ENCODE measurements around the gene CYGB.

Gene CYGB

DNA sequence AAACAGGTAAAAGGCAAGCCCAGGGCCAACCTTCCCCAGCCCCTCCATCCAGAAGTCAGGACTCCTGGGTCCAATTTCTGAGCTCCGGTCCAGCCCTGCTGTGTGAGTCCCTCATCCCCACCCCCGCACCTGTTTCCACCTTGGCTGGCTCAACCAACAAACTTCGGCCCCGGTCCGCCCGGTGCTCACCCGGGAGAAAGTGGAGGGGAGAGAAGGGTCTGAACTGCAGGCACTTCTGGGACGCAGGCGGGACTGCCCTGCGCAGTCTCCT, 36.8 kb downstream of the CYGB start:
- no peak for DNase-seq (ENCODE audit: low read depth)

DNA sequence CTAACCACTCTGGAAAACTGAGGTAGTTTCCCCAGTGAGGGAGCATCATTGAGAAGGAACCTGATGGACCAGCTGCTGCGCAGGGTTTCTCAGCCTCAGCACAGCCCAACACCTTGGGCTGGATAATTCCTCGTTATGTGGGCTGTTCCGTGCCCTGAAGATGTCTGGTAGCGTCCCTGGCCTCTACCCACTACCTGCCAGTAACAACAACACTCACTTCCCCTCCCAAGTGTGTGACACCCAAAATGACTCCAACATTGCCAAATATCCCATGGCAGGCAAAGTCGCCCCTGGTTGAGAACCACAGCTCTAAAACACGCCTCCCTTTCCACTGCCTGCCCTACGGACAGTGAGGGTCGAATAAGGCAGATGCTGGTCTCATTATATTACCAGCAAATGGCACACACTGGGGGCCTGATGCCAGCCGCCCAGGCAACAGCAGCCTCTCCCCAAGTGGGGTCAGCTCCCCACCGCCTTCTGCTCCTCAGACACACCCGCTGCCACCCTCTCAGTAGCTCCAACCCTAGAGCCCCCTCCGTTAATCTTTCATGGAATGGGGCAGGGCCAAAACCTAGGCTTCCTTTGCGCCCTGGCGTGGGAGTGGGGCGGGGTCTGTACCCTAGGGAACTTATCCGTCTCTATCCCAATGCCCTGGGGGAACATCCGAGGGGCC, 37.3 kb downstream of the CYGB start:
- no peak for DNase-seq (ENCODE audit: low read depth)

DNA sequence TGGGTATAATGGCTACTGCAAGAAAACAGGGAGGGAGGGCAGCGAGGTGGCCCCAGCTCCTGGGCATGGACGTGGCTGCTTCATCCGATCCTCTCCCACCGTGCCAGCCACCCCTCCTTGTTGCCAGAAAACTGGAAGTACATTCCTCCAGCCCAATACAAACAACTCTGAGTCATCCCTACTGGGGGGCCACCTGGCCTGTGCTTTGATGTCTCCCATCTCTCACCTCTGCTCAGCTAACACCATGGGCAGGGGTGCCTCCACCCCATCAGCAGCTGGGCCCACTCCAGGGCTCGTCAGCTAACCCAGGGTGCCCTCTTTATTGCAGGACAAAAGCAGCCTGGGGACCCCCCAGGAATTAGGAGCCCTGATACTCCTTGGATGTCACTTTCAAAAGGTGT, 38.2 kb downstream of the CYGB start:
- no peak for DNase-seq (ENCODE audit: low read depth)

DNA sequence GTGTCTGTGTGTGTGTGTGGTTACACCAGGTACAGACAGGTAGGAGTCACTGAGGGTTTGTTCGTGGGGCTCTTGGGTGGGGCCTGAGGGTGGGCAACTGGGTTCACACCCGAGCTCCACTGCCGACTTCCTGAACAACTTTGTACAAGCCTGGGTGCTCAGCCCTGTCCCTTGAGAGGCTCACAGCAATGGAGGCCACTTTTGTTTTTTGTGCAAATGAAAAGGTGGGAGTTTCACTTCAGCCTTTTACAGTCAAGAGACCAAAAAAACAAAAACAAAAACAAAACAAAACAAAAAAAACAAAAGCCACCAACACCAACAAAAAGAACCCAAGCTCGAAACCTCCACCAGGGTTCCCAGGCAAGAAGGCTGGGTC, 38.6 kb downstream of the CYGB start:
- DNase-seq (ENCODE audit: low read depth) = no peak

DNA sequence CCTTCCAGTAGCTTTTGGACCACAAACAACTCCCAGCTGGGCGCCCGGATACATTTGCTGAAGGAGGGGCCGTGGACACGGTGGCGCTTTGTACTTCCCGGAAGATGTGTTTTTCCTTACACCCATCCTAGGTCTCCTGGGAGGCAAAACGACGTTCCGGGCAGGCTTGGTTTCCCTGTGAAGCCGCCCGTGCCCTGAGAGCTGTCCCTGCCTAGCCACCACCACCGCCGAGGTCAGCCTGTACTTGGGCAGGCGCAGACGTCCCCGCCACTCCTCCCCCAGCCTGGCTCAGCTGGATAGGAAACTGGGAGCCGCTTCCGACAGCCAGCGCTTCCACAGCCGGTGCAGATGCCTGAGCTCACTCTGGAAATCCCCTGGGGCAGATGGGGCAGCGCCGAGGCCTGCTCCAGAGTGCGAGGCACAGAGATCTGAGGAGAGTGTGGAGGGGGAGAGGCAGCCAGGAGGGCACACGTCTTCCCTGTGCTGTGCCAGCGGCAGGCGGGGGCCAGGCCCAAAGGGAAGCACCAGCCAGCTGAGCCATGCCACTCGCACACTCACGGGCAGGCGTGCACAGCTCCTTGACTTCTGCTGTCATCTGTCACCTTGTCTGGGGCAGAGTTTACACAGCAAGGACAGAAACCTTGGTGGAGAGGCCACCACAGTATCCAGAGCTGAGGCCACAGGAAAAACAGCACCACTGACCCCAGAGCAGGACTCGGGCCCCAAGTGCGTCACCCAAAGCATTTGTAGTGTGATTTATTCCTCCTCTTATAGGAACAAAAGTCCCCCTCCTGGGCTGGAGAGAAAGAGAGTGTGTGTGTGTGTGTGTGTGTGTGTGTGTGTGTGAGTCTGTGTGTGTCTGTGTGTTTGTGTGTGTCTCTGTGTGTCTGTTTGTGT, 39.3 kb downstream of the CYGB start:
- no peak for DNase-seq (ENCODE audit: low read depth)

DNA sequence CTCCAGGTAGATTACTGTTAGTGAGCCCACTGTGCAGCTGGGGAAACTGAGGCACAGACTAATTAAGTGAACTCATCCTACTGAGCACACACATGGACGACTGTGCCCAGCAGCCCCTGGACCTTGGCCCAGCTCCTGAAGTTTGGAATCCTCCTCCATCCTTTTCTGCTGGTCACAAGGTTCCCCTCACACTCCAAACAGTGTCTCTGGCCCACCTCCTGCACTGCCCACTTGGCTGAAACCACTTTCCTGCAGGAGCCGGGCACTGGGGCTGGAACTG, 39.9 kb downstream of the CYGB start:
- no peak for DNase-seq (ENCODE audit: low read depth)

DNA sequence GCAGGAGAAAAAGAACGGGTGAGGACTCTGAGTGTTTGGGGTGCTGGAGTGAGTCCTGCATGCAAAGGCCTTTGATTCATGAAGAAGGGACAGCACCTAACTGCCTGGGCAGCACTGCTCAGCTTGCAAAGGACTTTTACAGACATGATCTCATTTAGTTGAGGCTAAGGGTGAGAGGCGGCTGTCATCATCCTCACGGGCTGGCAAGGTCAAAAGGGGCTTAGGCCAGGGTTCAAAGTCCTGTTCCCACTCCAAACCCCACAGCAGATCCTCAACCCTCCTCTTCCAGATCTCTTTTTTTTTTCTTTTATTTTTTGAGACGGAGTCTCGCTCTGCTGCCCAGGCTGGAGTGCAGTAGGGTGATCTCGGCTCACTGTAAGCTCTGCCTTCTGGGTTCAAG, 41.0 kb downstream of the CYGB start:
- no peak for DNase-seq (ENCODE audit: low read depth)

DNA sequence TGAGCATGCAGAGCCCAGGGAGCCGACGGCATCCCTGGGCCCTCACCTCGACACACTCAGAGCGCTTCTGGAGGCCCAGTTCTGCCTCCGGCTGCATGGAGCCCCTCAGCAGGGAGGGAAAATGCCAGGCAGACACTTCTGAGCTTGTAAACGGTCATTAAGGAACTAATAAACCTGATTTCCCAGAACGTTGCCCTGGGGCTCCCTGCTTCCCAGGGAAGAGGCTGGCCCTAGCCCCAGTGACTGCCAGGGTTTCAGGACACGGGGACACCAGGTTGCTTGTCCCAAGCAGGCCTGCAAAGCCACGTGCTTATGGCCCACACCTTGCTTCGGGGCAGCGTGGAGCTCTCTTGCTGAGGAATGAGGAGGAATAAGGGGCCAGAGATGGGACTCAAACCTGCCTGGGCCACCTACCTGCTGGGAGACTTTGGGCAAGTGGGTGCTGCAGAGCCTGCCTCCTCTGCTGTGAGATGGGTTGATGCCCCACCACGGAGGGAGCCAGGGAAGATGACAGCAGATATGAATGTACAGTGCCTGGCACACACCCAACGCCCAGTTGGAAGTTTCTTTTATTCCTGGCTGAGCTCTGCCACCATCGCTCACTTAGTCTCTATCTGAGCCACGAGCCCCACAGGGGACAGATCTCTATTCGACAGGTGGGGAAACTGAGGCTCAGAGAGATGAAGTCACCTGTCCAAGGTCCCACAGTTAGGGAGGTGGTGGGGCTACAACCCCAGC, 41.7 kb downstream of the CYGB start:
- no peak for DNase-seq (ENCODE audit: low read depth)

DNA sequence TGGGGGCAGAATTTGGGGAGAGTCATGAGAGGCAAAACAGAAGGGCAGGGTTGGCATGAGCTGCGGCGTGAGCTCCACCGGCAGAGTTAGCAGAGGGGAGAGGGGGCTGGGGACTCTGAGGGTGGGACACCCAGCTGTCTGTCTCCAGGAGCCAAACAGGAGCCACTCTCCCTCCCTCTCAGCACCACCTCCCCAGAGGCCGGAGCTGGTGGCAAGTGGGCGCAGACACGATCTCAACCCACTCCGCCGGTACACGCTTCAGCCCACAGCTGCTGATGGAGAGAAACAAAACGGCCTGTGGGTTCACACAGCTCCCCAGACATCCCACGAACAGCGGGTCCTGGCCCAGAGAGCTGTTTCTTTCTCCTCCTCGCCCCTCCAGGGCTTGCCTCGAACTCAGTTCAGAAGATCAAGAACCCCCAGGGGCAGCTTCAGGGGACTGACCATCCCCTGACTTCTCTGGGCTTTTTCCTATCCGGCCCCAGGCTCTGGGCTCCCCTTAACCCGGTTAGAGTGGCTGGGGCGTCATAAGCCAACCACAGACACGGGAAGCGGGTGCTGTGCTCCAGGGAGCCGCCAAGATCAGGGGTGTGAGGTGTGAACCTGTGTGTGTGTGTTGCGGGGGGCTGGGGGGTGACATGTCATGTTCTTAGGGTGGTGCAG, 43.9 kb downstream of the CYGB start:
- DNase-seq (ENCODE audit: low read depth) = no peak

DNA sequence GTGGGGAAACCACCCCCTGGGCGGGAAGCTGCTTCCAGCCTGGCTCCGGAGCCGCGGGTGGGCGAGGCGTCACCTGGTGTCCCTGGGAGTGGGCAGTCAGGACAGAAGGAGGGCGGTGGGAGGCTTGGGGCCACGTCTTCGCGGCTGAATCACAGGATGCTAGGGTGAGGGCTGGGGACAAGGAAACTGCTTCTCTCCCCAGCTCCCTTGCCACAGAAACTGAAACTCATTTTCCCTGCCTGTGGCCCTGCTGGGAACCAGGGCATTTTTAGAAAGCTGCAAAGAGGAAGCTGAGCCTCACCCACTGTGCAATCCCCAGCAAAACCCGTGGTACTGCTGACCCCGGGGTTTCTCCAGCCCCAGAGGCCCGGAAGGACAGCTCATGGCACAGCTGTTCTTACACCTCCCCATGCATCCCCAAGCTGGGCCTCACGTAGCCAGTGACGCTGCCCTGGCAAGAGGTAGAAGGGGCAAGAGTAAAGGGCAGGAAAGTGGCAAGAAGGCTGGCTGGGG, 44.5 kb downstream of the CYGB start:
- no peak for DNase-seq (ENCODE audit: low read depth)

DNA sequence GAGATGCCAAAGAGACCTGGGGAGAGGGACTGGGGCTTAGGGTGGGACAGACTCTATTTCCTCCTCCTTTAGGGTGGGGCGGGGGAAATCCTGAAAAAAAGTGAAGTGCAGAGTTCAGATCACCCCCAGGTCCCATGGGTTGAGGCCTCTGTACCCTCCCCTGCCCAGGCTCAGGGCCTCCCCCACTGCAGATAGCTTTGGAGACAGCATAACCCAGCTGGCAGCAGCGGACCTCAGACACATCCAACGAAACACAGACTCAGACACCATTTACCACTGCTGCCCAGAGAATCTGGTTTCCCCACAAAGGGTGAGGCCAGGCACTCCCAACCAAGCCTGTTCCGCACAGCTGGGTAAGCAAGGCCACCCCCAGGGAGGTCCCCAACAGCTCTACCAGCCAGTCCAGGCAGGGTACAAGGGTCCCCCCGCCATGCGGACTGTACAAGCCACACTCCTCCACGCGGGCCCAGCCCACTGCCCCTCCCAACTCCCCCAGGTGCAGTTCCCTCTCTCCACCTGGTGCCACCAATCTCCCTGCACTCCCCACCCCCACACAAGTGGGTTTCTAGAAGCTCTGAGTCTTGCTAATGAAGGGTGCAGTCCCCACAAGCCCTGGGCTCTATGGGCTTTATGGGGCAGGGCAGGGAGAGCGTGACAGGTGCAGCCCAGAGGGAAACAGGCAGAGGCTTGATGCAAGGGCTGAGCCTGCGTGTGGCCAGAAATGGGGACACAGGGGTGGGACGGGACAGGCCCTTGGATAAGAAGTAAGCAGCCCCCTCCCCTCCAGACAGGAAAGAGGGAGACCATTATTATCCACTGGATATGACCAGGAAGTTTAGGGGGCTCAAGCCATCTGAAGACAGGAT, 45.2 kb downstream of the CYGB start:
- DNase-seq (ENCODE audit: low read depth) = no peak

DNA sequence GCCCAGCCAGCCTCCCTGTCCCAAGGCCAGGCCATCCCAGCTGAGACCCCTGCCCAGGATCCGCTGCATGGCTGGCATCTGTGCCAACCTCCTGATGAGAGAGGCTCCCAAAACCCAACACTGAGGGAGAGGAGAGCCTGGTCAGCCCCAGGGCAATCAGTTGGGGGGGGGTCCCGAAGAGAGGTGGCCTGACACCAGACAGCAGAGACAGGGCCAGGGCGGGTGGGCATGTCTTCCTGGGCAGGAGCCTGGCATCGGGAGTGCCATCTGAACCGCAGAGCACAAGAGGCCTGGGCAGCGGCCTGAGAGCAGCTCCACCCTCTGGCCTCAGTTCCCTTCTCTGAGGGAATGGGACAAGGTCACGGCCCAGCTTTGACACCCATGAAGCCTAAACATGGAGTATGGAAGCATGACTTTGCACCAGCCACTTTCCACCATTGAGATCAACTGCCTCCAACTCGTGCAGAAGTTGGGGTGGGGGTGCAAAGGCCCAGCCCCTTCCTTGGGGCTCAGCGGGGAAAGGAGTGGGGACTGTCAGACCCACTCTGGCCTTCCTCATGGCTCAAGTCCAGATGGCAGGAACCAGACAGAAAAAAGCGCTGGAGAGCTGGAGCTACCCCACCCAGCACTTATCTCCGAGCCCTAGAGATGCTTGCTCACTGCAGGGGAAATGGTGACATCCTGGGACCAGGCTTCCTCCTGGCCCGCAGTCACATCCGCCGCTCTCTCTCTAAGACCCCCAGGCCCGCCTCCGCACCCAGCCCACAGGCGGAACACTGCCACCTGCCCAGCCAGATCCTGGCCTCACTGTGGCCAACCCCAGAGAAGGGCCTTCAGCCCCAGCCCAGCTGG, 46.0 kb downstream of the CYGB start:
- DNase-seq (ENCODE audit: low read depth) = no peak

DNA sequence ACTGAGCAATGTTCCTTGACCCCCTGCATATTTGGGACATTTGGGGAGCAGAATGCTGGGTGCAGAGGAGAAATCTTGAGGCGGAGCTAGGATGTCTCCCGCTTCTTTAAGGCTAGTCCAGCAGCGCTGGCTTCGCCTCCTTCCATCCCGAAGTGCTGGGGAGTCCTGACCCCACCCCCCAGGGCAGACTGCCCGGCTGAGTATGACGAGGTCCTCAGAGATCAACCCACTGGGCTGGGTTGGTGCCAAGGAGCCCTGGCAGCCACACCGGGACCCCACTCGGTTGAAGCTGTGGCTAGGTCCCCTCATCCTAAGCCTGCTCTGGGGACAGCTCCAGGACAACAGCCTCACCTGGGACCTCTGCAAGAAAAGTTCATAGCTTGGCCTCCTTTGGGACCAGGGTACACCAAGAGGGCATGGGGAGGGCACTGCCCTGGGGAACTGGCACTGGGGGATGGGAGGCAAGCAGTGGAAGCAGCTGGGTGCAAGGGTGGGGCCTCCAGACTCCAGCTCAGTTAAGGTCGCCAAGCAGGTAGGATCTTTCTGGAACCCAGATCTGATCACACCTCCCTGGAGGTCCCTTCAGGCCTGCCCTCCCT, 47.3 kb downstream of the CYGB start:
- DNase-seq (ENCODE audit: low read depth) = no peak

DNA sequence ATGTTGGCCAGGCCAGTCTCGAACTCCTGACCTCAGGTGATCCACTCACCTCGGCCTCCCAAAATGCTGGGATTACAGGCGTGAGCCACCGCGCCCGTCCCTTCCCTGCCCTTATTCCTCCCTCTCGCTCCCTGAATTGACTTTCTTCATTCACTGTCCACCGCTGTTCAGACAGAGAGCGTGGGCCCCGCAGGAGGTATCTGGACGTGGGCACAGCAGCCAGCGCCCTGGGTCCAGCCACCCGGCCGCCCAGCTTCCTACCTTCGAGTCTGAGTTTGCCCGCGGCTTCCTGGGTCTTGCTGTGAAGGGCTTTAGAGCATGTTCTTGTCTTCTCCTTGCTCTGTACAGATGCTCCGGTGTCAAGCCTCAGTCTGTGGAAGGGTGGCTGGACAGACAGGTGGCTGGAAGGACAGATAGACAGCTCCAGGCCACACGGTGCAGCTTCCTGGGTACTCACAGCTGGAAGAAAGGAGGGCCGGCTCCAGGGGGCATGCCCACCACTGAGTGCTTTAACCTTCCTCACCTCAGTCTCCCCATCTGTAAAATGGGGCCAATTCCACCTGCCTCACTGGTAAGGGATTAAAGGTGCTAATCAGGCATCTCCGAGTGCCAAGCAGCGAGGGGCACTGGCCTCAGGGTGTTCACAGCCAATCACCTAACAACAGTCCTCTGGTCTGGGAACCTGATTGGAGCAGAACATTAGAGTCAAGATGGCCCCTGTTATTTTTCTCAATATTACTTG, 49.9 kb downstream of the CYGB start:
- DNase-seq (ENCODE audit: low read depth) = no peak

DNA sequence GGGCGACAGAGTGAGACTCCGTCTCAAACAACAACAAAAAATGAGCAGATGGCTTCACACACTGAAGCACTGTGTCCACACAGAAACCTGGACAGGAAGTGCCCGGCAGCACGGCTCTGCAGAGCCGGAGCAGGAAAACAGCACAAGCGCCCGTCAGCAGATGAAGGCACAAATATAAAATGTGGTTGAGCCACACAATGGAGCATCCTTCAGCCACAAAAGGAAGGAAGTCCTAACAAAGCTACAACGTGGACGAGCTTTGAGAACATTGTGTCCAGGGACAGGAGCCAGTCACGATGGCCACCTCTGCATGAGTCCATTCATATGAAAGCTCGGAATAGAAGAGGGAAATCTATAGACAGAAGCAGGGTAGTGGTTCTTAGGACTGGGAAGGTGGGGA, 51.9 kb downstream of the CYGB start:
- no peak for DNase-seq (ENCODE audit: low read depth)

DNA sequence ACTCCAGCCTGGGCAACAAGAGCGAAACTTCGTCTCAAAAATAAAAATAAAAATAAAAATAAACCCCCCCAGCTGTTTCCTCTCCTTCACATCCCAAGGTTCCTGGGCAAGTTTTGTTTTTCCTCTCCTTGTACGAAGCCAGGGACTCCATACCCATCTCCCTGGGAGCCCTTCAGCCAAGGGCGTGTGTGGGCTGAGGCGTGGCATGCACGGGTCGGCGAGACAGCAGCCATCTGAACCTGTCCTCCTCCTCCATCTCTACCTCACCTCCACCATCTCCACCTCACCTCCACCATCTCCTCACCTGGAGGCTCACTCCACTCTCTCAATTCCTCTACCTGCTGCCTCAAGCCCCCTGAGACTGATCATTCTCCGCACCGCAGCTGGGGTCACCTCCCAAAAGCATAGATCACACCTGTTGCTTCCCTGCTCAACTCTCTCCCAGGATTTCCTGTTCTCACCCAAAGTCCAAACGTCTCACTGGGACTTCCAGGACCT, 53.2 kb downstream of the CYGB start:
- no peak for DNase-seq (ENCODE audit: low read depth)

DNA sequence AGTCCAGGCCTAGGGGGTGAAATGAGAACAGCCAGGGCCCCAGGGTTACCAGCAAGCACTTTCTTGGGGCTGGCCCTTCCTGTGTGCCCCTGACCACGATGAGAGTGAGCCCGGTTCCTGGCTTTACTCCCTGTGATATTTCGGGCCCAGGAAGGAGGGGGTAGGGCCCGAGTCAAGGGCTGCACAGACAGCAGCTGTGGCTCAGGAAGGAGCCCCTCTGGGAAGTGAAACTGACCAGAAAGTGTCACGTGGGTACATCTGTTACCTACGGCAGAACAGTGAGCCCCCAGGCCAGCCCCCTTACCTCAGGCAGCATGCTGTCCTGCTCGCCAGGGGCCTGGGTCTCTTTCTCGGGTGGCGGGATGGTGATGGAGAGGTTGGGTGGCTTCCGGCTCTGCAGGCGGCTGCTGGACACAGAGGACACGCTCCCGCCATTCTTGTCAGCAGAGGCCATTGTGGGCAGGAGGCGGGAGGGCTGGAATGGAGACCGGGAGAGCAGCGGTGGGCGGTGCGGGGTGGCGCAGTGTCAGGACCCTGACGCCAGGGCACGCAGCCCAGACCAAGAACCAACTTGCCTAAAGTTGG, 56.3 kb downstream of the CYGB start:
- DNase-seq (ENCODE audit: low read depth) = no peak

DNA sequence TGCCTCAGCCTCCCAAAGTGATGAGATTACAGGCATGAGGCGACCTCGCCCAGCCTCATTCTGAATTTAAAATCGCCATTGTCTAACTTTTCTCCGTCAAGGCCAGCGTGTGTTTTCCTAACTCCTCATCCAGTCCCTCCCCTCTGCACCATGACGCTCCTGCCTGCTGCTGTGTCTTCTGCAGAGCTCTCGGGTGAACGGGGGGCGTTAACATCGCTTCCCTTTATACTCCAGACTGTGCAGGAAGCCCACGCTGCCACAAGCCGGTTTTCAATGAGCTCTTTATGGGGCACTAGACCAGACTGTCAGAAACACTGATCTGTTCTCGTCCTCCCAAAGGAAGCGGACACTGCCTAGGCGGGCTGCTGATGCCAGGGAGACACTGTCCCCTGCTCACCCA, 56.9 kb downstream of the CYGB start:
- no peak for DNase-seq (ENCODE audit: low read depth)

DNA sequence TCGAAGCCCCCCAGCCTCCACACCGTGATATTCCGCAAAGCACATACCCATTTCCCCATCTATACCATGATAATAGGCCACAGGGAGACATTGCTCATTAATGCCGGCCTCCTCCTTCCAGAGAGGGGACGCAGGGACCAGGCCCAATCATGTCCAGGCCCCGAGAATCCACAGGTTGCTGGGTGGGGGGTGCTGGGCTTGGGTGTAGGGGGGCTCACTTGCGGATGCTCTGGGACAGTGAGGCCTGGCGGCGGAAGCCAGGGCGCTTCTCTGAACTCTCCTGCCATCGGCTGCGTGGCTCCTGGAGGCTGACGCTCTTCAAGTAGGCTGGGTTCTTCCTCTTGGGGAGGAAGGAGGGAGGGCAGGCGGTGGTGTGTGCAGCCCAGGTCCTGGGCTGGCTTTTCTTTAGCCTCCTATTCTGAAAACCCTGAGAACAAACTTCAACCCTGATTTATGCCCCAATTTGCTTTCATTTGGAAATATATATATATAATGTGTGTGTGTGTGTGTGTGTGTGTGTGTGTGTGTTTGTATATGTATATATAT, 57.9 kb downstream of the CYGB start:
- no peak for DNase-seq (ENCODE audit: low read depth)
